Activated CD4-positive, alpha-beta memory T cell treated with anti-CD3 and anti-CD28 coated beads, Interleukin-2, amount 10 ng/mL, durations not matched to agents 7 days and 5 days (primary cell): ENCODE measurements around the gene OPN5. TPM values are rescaled to one million over a fixed set of nuclear protein-coding genes. Genes with fewer than 3 reads are reported as not detected.
"Not testable (repeated sequence)": the region's sequence is repeated elsewhere in the genome, so short reads cannot be mapped to it uniquely, and the experiment has no call there.

Experiments
- CTCF ChIA-PET: fragments of 350-600 bp; sonication (Branson Sonifier 250); formaldehyde crosslinking; loops from one replicate; lab custom pipeline; 2021; ENCODE audit warnings: antibody characterized with exemption, inconsistent platforms; lab: Charles Lee
- POLR2A ChIA-PET: fragments of 350-600 bp; sonication (Branson Sonifier 250); formaldehyde crosslinking; loops from one replicate; lab custom pipeline; 2021; ENCODE audit warnings: antibody characterized with exemption; lab: Charles Lee
- DNase-seq: peaks from one replicate; pipeline ENCODE4 v3.0.0-alpha.2; 2020
- H3K27ac Mint-ChIP-seq: one replicate; pipeline ENCODE4 v1.8.0; 2021; ENCODE audit warnings: mild to moderate bottlenecking, mixed read lengths
- H3K27me3 Mint-ChIP-seq: one replicate; pipeline ENCODE4 v1.8.0; 2021; ENCODE audit warnings: mixed read lengths
- H3K36me3 Mint-ChIP-seq: one replicate; pipeline ENCODE4 v1.8.0; 2021; ENCODE audit warnings: low read depth, mixed read lengths
- H3K4me1 Mint-ChIP-seq: one replicate; pipeline ENCODE4 v1.8.0; 2021; ENCODE audit warnings: mixed read lengths
- H3K4me3 Mint-ChIP-seq: one replicate; pipeline ENCODE4 v1.8.0; 2021; ENCODE audit warnings: mild to moderate bottlenecking, mixed read lengths
- H3K9me3 Mint-ChIP-seq: one replicate; pipeline ENCODE4 v1.8.0; 2021; ENCODE audit warnings: mixed read lengths
- total RNA-seq, 2 experiments: library from RNA; stranded (reverse); gene quantifications; one replicate each; pipeline ENCODE4 v1.2.3, GENCODE V29; 2021

Gene OPN5, protein sequence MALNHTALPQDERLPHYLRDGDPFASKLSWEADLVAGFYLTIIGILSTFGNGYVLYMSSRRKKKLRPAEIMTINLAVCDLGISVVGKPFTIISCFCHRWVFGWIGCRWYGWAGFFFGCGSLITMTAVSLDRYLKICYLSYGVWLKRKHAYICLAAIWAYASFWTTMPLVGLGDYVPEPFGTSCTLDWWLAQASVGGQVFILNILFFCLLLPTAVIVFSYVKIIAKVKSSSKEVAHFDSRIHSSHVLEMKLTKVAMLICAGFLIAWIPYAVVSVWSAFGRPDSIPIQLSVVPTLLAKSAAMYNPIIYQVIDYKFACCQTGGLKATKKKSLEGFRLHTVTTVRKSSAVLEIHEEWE
- total RNA-seq = not detected

GRCh38 chr6:47781732-47782131, at the start of gene OPN5:
Gene OPN5 (plus strand): TSS chr6:47782032. CDS start chr6:47782067, 35 bp downstream.
- ChIA-PET CTCF (interaction anchor here (1.1 to 4.6 kb wide), 6 partner anchors 10 to 459 kb away, joined by 3 to 45 read pairs (median 4); no protein-coding TSS in a partner anchor), POLR2A (no interaction called here)
- Mint-ChIP-seq H3K27ac (no peak within 1 kb of the TSS), H3K4me3 (no peak within 1 kb of the TSS), H3K36me3 (no peaks in the 10 kb centered on the region), H3K4me1 (peaks cover 3% of the 10 kb centered on the region), H3K27me3 (peaks cover 28% of the 10 kb centered on the region), H3K9me3 (no peaks in the 10 kb centered on the region)
- no peak for DNase-seq

- no peak for DNase-seq
- Mint-ChIP-seq H3K27ac (no peak overlapping the region), H3K4me3 (no peak overlapping the region), H3K36me3 (no peaks in the 10 kb centered on the region), H3K4me1 (no peaks in the 10 kb centered on the region), H3K9me3 (no peaks in the 10 kb centered on the region), H3K27me3 (peaks cover 8% of the 10 kb centered on the region)
- CTCF ChIA-PET = interaction anchor here (0.8 to 2.6 kb wide), 8 partner anchors 81 to 326 kb away, joined by 3 to 32 read pairs (median 4); no protein-coding TSS in a partner anchor
- POLR2A ChIA-PET = interaction anchor here (2.5 kb wide), 1 partner anchor 103 kb away, joined by 7 read pairs; no protein-coding TSS in a partner anchor
Measured at GRCh38 chr6:47733879-47734558, 47.8 kb upstream of the OPN5 start.

GRCh38 chr6:47734831-47735481, 46.9 kb upstream of the OPN5 start:
- no peaks in the 10 kb centered on the region for H3K36me3 Mint-ChIP-seq
- ChIA-PET CTCF (interaction anchor here (0.8 to 2.6 kb wide), 7 partner anchors 104 to 327 kb away, joined by 3 to 32 read pairs (median 4); no protein-coding TSS in a partner anchor), POLR2A (interaction anchor here (2.5 kb wide), 1 partner anchor 104 kb away, joined by 7 read pairs; no protein-coding TSS in a partner anchor)
- H3K9me3 Mint-ChIP-seq = no peaks in the 10 kb centered on the region
- H3K27me3 Mint-ChIP-seq = peaks cover 8% of the 10 kb centered on the region
- H3K4me1 Mint-ChIP-seq = no peaks in the 10 kb centered on the region
- no peak overlapping the region for H3K27ac Mint-ChIP-seq
- H3K4me3 Mint-ChIP-seq = no peak overlapping the region
- DNase-seq = no peak

GRCh38 chr6:47736083-47736700, 45.6 kb upstream of the OPN5 start:
- no peaks in the 10 kb centered on the region for H3K36me3 Mint-ChIP-seq
- CTCF ChIA-PET = no interaction called here
- DNase-seq = no peak
- H3K27ac Mint-ChIP-seq = no peak overlapping the region
- peaks cover 8% of the 10 kb centered on the region for H3K27me3 Mint-ChIP-seq
- H3K4me3 Mint-ChIP-seq = no peak overlapping the region
- POLR2A ChIA-PET = no interaction called here
- no peaks in the 10 kb centered on the region for H3K4me1 Mint-ChIP-seq
- H3K9me3 Mint-ChIP-seq = no peaks in the 10 kb centered on the region

- Mint-ChIP-seq H3K36me3 (no peaks in the 10 kb centered on the region), H3K4me1 (no peaks in the 10 kb centered on the region), H3K27ac (no peak overlapping the region), H3K27me3 (peaks cover 8% of the 10 kb centered on the region), H3K4me3 (no peak overlapping the region), H3K9me3 (no peaks in the 10 kb centered on the region)
- no peak for DNase-seq
- ChIA-PET POLR2A (no interaction called here), CTCF (interaction anchor here (1.0 kb wide), 1 partner anchor 106 kb away, joined by 3 read pairs; no protein-coding TSS in a partner anchor)
Measured at GRCh38 chr6:47737406-47737805, 44.4 kb upstream of the OPN5 start.

GRCh38 chr6:47740714-47741113, 41.1 kb upstream of the OPN5 start:
- ChIA-PET POLR2A (no interaction called here), CTCF (no interaction called here)
- no peaks in the 10 kb centered on the region for H3K9me3 Mint-ChIP-seq
- H3K27ac Mint-ChIP-seq = no peak overlapping the region
- DNase-seq = no peak
- peaks cover 2% of the 10 kb centered on the region for H3K27me3 Mint-ChIP-seq
- H3K4me1 Mint-ChIP-seq = no peaks in the 10 kb centered on the region
- H3K4me3 Mint-ChIP-seq = no peak overlapping the region
- H3K36me3 Mint-ChIP-seq = no peaks in the 10 kb centered on the region

GRCh38 chr6:47741807-47742206, 40.0 kb upstream of the OPN5 start:
- Mint-ChIP-seq H3K4me1 (no peaks in the 10 kb centered on the region), H3K9me3 (no peaks in the 10 kb centered on the region), H3K4me3 (no peak overlapping the region), H3K36me3 (no peaks in the 10 kb centered on the region), H3K27me3 (no peaks in the 10 kb centered on the region), H3K27ac (no peak overlapping the region)
- CTCF ChIA-PET = interaction anchor here (0.6 kb wide), 1 partner anchor 10 kb away, joined by 4 read pairs; no protein-coding TSS in a partner anchor
- DNase-seq = no peak
- POLR2A ChIA-PET = no interaction called here

GRCh38 chr6:47743744-47744143, 38.1 kb upstream of the OPN5 start:
- Mint-ChIP-seq H3K9me3 (no peaks in the 10 kb centered on the region), H3K36me3 (no peaks in the 10 kb centered on the region), H3K4me3 (no peak overlapping the region), H3K27ac (no peak overlapping the region), H3K27me3 (no peaks in the 10 kb centered on the region), H3K4me1 (no peaks in the 10 kb centered on the region)
- POLR2A ChIA-PET = no interaction called here
- CTCF ChIA-PET = no interaction called here
- DNase-seq = no peak

- H3K27ac Mint-ChIP-seq, H3K4me3 Mint-ChIP-seq, POLR2A ChIA-PET, H3K4me1 Mint-ChIP-seq, H3K9me3 Mint-ChIP-seq, H3K36me3 Mint-ChIP-seq, H3K27me3 Mint-ChIP-seq, CTCF ChIA-PET, DNase-seq: not testable (repeated sequence)
Measured at GRCh38 chr6:47745269-47745668, 36.6 kb upstream of the OPN5 start.

DNA sequence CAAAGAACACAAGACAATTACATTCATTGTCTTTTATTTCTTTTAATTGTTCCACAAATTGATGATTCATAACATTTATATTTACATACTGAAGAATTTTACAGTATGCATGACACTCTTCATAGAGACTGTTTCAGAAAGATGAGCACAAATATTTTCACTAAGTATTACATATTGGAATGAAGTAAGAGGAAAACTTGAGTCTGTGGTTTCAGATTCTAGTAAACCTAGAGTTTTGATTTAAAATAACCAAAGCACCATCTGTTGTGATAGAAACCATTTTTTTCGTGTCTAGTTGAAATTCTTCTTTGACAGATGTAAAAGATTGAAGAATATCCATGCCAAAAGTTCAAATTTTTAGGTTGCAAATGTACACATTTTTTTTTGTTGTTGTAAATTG, 32.1 kb upstream of the OPN5 start:
- no peaks in the 10 kb centered on the region for H3K4me1 Mint-ChIP-seq
- peaks cover 3% of the 10 kb centered on the region for H3K27me3 Mint-ChIP-seq
- no peak overlapping the region for H3K4me3 Mint-ChIP-seq
- H3K9me3 Mint-ChIP-seq = no peaks in the 10 kb centered on the region
- no peaks in the 10 kb centered on the region for H3K36me3 Mint-ChIP-seq
- ChIA-PET POLR2A (no interaction called here), CTCF (interaction anchor here (1.1 kb wide), 1 partner anchor 39 kb away, joined by 5 read pairs; no protein-coding TSS in a partner anchor)
- H3K27ac Mint-ChIP-seq = no peak overlapping the region
- no peak for DNase-seq

- ChIA-PET POLR2A (no interaction called here), CTCF (interaction anchor here (0.6 kb wide), 1 partner anchor 121 kb away, joined by 3 read pairs; no protein-coding TSS in a partner anchor)
- H3K9me3 Mint-ChIP-seq = no peaks in the 10 kb centered on the region
- no peak for DNase-seq
- peaks cover 3% of the 10 kb centered on the region for H3K27me3 Mint-ChIP-seq
- no peaks in the 10 kb centered on the region for H3K4me1 Mint-ChIP-seq
- H3K36me3 Mint-ChIP-seq = no peaks in the 10 kb centered on the region
- no peak overlapping the region for H3K27ac Mint-ChIP-seq
- H3K4me3 Mint-ChIP-seq = no peak overlapping the region
Measured at GRCh38 chr6:47752801-47753200, 29.0 kb upstream of the OPN5 start.

DNA sequence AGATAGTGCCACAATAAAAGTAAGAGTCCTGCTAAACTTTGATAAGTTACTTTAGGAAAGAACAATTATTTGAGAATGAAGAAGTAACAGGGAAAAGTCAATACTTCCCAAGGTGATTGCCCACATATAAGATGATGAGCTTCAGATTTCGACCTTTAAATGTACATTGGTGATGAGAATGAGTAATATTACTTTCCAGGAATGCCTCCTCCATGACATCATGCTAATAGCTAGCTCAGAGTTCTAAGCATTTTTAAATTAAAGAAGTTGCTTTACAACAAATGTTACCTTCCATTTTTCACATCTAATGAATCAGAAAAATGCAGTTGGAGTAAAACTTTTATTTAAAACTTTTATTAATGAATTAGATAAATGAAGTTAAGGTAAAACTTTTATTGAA, 22.5 kb upstream of the OPN5 start:
- DNase-seq = no peak
- Mint-ChIP-seq H3K27me3 (peaks cover 4% of the 10 kb centered on the region), H3K9me3 (no peaks in the 10 kb centered on the region), H3K4me1 (no peaks in the 10 kb centered on the region), H3K36me3 (no peaks in the 10 kb centered on the region), H3K27ac (no peak overlapping the region), H3K4me3 (no peak overlapping the region)
- CTCF ChIA-PET = interaction anchor here (0.9 kb wide), 1 partner anchor 29 kb away, joined by 4 read pairs; no protein-coding TSS in a partner anchor
- POLR2A ChIA-PET = no interaction called here
